Fibroblast of skin of scalp (primary cell): ENCODE measurements around the gene DOK6.
"Not testable (repeated sequence)": the region's sequence is repeated elsewhere in the genome, so short reads cannot be mapped to it uniquely, and the experiment has no call there.

ENCODE experiments used
- DNase-seq: peaks from one replicate; pipeline ENCODE4 v3.0.0-alpha.2; 2013

Gene DOK6

GRCh38 chr18:69628774-69629359 is 228.2 kb downstream of the DOK6 start:
- no peak for DNase-seq

DNA sequence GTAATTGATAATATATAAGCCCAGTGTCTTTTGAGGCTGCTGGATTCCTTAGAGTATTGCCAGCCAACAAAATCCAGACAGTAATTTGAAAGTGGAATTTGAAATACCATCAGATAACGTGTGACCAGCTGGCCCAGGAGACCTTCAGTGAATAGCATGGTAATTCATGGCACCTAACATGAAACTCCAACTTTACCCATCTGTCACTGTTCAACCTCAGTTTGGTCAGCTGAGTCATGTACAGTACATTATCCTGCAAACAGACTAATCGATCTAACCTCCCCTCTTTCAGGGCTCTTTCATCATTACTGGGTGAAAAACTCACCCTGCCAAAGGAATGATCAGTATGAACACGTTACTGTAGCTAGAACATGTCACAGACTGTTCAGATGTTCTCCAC is 230.6 kb downstream of the DOK6 start:
- DNase-seq: peak; percentile 49

DNA sequence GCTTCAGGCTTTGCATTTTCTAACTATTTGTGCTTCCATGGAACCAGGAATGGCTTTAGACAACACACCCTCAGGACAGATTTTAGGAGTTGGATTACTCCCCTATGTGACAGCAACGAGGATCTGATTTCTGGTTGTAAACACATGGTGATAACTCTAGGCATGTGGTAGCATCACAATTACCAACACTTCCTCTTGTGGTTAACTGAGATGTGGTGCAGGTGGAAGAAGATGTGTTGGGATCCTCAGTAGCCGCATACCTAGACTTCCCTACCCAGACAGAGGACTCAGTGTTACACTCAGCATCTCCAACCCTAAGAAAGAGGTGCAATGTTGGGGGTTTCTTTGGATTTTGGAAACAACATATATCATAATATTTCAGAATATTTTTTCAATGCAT is 234.8 kb downstream of the DOK6 start:
- no peak for DNase-seq

DNA sequence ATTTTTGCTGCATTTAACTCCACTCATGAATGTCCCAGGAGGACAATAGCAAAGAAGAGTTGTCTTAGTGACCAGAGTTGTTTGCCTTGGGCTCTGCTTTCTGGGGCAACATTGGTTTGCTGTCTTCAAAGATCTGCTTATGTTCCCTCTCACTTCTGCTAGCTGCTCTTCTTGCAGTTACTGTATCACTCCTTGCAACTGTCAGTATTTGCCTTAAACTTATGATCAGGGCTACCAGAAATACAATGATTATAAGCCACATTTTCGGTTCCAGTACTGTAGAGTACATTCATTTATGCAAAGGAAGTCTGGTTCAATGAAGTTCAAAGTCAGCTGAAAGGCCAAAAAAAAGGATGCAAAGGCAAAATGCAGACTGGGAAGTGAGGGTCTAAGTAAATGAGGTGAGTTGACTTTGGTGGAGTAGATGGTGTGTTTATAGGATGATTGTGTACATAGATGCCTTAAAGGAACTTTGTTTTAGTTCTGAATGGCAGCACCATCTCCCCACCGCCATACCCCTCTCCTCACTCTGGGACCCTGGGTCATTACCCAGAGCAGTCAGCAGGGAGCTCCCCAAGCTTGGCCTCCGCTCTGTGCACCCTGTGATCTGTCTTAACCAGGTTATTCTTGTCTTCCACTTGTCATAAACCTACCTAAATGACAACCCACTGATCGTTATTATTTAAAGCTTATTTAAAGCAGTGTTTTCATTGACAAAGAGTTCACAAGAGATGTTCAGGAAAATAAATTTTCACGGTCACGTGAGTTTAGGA is 236.0 kb downstream of the DOK6 start:
- no peak for DNase-seq

DNA sequence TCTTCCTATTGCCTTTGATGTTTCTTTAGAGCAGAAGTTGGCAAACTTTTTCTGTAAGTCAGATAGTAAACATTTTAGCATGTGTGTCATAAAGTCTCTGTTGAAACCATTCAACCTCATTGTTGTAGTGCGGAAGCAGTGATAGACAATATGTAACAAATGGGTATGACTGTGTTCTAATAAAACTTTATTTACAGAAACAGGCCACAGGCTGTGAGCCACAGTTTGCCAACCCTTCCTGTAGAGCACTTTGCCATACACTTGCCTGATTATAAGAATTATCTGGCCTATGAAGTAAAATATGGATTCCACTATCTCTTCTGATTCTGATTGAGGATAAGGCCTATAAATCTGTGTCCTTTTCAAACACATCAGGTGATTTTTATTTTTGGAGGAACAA is 237.4 kb downstream of the DOK6 start:
- DNase-seq: no peak

DNA sequence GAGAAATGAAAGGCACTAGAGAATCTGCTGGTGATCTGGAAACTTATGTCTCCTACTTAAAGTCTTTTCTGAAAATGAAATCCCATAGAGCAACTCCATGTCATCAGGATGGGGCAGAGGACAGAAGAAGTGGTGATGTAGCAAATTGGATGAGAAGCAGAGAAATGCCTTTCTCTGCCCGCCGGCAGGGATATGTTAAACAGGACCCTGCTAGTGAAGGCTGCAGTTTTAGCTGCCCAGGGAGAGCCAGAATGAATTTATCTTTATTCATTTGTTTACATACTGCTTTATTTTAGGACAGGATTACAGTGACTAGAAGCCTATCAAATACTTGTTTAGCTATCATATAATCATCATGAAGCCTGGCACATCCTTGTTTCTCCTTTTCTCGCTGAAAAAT is 247.0 kb downstream of the DOK6 start:
- DNase-seq: no peak

DNA sequence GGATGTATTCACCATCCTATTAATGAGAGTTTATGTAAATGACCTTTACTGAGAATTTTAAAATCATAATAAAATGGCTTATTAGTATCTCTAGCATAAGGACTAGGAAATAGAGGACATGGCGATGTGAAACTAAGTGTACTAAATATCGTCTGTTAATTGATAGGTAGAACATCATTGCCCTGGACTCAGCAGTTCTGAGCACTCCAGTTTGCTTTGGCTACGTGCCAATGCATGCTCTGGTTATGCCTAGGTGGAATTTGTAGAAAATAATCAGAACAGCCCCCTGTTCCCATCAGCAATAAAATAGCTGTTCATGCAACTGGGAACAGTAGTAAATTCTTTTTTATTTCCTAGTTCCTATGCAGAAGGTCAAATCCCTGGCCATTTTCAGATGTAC is 247.8 kb downstream of the DOK6 start:
- no peak for DNase-seq

GRCh38 chr18:69649684-69650083 is 249.0 kb downstream of the DOK6 start:
- DNase-seq: no peak

DNA sequence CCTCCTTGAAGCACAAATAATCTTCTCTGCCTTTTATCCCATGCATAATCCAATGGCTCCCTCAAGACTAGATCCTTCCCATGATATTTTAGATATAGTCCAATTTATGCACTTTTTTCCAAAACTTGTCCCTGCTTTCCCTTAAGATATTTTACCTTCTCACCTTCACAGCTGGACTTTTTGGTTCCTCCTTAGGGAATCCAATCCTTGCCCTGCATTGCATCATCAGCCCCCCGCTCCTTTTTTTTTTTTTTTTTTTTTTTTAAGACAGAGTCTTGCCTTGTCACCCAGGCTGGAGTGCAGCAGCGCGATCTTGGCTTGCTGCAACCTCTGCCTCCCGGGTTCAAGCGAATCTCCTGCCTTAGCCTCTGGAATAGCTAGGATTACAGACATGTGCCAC is 250.6 kb downstream of the DOK6 start:
- DNase-seq: no peak

GRCh38 chr18:69655816-69656215 is 255.1 kb downstream of the DOK6 start:
- DNase-seq: no peak

GRCh38 chr18:69658103-69658502 is 257.4 kb downstream of the DOK6 start:
- peak; percentile 22 for DNase-seq

GRCh38 chr18:69658685-69659084 is 258.0 kb downstream of the DOK6 start:
- no peak for DNase-seq

GRCh38 chr18:69659142-69659651 is 258.5 kb downstream of the DOK6 start:
- DNase-seq: no peak

- not testable (repeated sequence) for DNase-seq
Observed at GRCh38 chr18:69662090-69662489, 261.4 kb downstream of the DOK6 start.

- no peak for DNase-seq
Observed at GRCh38 chr18:69664399-69664798, 263.7 kb downstream of the DOK6 start.

GRCh38 chr18:69674292-69674877 is 273.7 kb downstream of the DOK6 start:
- no peak for DNase-seq

GRCh38 chr18:69674966-69675365 is 274.3 kb downstream of the DOK6 start:
- DNase-seq: no peak

DNA sequence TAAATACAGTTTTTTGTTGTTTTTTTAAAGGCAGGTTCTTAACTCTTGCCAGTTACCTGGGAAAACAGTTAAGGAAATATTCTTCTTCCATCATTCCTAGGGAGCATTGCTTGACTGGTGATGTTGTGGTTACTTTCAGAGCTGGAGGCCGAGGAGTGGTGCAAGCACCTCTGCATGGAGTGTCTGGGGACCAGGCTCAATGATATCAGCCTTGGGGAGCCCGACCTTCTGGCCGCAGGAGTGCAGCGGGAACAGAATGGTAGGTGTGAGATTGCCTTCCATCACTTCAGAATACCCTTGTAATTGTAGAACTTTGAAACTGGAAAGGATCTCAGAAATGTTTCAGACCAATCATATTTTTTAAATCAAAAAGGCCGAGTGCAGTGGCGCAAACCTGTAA is 276.9 kb downstream of the DOK6 start:
- DNase-seq: no peak

GRCh38 chr18:69680123-69680522 is 279.4 kb downstream of the DOK6 start:
- no peak for DNase-seq

GRCh38 chr18:69683176-69683575 is 282.5 kb downstream of the DOK6 start:
- no peak for DNase-seq

DNA sequence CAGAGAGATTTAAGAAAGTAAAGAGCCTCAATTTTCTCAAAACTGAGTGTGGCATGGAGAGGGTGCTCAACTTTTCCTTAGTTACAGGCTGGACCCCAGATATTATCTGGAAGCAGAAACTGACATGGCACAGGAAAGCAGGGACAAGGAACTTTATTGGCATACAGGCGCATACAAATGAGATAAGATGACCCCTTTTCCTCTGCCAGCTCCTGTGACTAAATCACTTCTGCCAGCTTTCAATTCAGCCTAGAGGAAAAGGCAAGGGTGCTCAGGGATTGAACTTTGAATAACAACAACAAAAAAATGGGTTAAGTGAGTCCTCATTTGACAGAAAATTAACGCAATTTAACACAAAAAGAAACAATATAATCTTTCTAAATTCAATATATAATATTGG is 284.1 kb downstream of the DOK6 start:
- DNase-seq: no peak

GRCh38 chr18:69686861-69687260 is 286.2 kb downstream of the DOK6 start:
- DNase-seq: peak; percentile 53

- DNase-seq: peak; percentile 50
Observed at GRCh38 chr18:69689121-69689759, 288.6 kb downstream of the DOK6 start.
